NCI-H1694 (cell line): ENCODE measurements around the gene SLC10A7.

Source experiments
- DNase-seq: peaks from one replicate; lab custom pipeline; 2025; lab: John Stamatoyannopoulos, UW

The SLC10A7 gene, protein sequence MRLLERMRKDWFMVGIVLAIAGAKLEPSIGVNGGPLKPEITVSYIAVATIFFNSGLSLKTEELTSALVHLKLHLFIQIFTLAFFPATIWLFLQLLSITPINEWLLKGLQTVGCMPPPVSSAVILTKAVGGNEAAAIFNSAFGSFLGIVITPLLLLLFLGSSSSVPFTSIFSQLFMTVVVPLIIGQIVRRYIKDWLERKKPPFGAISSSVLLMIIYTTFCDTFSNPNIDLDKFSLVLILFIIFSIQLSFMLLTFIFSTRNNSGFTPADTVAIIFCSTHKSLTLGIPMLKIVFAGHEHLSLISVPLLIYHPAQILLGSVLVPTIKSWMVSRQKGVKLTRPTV

DNA sequence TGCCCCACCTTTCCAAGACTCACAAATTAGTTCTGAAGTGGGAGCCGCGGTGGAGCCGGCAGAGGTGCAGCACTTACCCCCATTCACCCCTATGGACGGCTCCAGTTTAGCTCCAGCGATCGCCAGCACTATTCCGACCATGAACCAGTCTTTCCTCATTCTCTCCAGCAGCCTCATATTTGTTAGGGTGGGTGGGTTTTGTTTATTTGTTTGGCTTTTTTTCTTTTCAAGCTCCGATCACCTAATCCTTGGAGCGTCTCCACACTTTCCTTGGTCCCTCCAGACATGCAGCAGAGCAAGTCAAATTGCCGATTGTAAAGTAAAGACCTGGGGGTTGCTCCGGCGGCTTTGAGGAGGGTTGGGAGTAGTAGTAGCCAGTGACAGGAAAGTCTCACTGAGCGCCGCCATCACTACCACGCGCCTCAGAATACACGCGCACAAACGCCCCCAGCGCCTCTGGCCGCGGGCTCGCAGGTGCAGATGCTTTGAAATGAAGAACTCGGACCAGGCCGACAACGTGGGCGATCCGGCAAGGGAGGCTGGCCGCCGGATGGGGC lies at the start of gene SLC10A7:
SLC10A7 (minus strand) TSS at position 400 of the 557 bp plus-strand sequence; CDS start at position 177, 223 bp downstream.
- peak; percentile 23 for DNase-seq

DNA sequence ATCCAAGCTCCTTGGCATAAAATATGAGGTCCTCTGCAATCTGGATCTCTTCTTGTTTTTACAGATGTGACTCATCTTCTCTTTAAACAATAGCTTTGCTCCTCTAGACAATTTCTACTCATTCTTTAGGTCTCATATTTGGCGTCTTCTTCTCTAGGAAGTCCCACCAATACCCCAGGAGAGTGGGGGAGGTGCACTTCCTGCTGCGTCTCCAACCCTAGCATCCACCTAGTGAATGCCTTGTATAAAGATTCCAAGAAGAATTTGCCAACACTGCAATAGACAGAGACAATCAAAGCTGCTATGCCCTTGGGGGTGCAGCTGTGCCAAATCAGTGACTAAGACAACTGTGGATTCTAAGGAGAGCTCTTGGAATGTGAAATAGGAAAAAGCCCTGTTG lies 45.7 kb upstream of the SLC10A7 start:
- DNase-seq = no peak

DNA sequence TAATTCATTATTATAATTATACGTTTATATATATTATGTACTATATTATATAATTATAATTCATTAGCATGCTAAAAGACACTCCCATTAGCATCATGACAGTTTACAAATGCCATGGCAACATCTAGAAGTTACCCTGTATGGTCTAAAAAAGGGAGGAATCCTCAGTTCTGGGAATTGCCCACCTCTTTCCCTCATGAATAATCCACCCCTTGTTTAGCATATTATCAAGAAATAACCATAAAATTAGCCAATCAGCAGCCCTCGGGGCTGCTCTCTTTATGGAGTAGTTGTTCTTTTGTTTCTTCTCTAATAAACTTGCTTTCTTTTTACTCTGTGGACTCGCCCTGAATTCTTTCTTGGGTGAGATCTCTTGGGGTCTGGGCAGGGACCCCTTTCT lies 42.8 kb upstream of the SLC10A7 start:
- DNase-seq = no peak

DNA sequence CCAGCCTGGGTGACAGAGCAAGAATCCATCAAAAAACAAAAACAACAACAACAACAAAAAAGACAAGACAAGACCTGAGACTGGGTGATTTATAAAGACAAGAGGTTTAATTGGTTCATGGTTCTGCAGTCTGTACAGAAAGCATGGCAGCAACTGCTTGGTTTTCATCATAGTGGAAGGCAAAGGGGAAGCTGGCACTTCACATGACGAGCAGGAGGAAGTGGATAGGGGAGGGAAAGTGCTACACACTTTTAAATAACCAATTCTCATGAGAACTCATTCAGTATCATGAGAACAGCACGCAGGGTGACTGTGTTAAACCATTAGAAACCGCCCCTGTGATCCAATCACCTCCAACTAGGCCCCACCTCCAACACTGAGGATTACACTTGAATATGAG lies 28.4 kb upstream of the SLC10A7 start:
- DNase-seq = no peak

DNA sequence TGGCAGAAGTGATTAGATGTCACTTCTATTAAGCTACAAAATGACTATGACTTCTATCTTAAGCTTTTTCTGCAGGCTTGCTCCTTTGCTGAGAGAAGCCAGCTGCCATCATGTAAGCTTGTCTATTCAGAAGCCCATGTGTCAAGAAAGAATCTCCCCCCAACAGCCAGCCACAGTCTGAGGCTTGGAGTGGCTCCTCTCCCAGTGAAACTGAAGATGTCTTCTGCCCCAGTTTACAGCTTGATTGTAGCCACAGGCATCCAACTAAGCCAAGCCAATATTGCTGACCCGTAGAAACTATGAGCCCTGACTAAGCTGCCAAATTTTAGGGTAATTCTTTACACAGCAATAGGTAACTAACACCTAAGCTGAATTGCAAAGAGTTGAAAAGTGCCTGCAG lies 26.7 kb upstream of the SLC10A7 start:
- no peak for DNase-seq

DNA sequence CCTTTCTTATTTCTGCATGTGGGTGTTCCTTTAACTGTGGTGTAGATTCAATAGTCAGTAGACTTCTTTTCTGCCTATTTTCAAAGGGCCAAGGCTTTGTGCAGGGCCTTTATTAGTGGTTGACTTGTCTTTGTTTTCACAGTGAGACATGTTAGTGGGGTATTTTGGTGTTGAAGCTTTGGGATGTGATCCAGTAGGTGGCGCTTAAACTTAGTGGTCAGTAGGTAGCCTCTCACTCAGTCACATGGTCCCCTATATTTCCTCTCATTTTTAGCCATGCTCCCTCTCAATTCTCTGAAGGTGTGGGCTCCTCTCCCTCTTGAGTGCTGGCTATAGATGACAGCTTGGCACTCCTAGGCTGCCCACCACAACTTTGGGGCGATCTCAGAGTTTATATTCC lies 23.4 kb upstream of the SLC10A7 start:
- no peak for DNase-seq

DNA sequence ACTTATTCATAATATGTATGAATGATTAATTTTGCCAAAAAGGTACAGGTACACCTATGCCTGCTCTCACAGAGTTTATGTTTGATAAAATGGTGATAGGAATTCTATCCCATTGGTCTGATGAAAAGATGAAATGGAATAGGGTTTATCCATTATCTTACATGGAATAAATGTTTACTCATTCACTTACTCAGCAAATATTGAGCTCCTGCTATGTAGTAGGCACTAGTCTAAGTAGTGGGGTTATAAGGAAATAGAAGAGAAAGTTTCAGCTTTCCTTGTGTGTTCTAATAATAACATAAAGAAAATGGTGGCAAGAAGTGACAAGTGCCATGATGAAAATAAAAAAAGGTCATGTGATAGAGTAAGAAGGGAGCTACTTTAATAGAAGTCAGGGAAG lies 12.4 kb upstream of the SLC10A7 start:
- DNase-seq = no peak

DNA sequence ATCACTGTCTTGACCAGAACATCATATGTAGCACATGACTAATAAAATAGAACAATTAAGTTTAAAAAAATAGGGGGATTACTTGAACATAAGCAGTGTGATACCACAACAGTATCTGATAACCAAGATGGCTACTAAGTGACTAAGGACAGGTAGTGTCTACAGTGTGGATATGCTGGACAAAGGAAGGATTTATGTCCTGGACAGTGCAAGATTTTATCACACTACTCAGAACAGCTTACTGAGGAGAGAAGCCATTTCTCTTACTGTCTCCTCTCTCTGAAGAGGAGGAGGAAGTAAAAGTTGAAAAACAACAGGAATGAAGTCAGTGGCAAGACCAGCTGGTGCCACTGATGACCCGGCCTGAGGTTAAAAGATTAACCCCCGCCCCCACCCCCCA lies 4.0 kb upstream of the SLC10A7 start:
- no peak for DNase-seq

DNA sequence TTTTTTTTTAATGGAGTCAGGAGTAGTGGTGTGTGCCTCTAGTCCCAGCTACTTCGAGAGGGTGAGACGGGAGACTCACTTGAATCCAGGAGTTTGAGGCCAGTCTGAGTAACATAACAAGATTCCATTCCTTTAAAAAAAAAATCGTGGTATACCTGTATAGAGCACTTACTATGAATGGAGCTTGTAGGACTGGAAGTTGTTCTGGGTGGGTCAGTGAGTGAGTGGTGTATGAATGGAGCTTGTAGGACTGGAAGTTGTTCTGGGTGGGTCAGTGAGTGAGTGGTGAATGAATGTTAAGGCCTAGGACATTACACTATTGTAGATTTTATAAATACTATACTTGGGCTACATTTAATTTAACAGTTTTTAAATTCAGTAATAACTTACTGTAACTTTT lies 2.9 kb upstream of the SLC10A7 start:
- no peak for DNase-seq

DNA sequence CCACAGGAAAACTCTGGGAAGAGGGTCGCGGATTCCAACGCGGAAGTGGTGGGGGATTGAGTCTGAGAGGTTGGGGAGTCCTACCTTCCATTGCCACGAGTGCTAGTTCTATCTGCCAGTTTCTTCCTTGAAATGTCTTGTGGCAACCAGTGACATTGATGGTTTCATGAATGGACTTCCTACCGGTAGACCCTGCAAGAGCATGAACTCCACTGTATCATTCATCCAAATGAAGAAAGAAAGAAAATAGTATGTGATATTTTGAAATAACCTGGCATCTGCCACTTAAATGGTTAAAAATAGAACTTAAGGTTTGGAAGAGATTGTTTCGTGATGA lies 1.1 kb upstream of the SLC10A7 start:
- DNase-seq = no peak

DNA sequence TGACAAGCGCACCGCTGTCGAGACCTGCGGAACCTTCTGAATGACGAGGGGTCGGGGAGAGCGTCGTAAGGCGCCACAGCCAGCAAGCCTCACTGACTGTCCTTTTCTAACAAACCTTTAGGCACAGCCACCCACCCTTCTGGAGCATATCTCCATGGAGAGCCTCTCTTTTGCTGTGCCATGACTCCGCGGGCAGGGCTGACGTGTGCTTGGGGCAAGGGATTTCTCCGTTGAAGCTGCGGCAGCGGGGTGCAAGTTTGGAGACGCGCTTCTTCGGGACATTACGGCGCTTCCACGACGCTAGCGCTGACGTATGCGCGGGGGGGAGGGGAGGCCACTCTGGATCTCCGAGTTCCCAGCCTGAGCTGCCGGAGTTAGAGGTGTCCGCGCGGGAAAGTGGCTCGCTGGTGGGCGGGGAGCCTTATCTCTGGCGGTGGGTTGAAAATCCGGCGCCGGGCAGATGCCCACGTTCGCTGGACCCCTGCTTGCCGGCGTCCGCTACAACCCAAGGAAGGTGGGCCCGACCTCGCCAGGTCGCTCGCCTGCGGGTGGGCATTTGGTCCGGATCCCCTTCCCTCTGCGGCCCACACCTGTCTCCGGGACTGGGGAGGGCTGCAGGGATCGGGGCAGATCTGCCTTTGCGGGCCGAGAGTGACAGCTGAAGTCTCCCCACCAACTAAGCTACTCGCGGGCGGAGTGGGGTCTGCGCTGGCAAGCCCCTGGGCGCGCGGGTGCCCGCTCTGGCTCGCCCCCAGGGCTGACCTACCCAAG lies 543 bp upstream of the SLC10A7 start:
- DNase-seq = peak; percentile 43

DNA sequence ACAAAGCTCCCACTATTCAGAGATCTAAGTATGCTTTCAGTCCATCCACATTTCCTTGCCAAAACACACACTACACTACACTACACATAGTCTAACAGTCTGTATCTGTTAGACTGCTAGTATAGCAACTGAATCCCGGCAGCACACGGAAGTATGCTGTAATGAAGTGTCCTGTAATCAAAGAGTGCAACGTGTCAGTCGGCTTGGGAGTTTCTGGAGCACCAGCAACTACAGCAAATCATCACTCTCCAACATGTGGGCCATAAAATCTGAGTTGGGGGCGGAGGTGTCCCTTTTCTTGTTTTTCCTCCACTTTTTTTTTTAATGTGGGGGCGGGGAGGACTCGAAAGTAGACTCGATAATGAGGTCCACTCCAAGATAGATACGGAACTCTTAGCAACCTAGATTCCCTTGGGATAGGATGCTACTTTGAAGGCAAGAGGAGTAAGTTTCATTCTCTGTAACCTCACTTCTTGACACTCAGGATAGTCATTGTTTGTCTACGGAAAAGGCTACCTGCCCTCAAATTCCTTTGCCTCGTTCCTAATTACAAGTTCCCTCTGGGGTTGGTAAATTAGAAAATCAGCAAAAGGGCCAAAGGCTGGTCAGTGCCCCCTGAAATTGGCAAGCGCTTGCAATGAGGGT lies 722 bp downstream of the SLC10A7 start:
- no peak for DNase-seq

DNA sequence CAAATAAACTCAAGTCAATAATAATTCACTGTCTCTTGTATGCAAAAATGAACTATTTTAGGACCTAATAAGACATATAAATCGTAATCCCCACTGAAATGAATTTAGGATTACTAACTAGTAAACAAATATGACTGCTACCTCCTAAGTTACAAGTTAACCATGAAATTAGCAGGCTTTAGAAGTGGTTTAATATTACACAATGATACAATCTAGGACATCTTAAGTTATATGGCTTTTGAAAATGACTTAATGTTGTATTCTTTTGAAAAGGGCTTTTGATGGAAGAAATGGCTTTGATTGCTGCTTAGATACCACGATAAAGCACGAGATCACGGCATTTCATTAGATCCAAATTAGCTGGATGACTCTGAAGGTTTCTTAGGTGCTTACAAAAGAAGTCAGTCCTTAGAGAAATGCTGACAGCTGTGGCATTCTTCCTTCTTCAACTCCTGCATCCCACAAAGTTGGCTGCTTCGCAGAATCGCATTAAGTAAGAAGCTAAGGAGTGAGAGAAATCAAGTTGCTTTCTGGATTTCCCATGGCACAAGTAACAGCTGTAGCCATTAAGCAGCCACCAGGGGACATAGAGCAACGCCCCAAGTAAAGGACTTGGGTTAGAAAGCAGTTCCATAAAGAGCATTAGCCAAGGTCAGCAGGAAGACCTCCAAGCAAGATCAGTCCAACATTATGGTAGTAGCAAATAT lies 6.9 kb downstream of the SLC10A7 start:
- DNase-seq = no peak

DNA sequence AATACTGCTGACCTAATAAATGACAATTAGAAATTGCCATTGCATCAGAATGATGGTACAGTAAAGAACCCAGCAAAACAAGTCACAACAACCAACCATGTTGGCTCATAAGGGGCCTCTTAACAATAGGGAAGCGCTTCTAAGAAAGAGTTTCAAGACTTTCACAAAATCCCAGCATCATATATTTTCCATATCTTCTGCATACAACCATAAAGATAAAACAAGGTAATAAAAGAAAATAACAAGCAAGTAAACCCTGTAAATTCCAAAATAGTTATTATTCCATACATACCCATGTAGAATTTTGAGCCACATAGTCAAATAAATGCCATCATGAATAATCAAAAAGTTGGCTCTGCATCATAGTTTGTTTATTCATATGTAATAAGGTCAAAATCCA lies 8.2 kb downstream of the SLC10A7 start:
- no peak for DNase-seq

DNA sequence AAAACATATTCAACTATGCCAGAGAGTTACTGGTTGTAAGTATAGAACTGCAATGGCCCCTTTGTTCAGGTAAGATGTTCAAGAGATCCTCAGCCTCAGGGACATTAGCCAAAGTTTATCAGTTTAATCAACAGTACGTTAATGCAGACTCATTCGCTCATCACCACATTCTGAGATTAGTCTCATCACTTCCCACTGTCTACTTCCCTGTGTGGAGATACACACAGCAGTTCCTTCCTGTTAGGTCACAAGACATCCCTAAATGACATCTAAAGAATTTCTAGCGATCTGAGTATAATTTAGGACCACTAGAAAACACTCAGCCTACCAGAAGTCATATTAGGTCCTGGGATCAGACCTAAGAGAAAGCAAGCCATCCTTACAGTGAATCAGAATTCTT lies 10.4 kb downstream of the SLC10A7 start:
- no peak for DNase-seq

DNA sequence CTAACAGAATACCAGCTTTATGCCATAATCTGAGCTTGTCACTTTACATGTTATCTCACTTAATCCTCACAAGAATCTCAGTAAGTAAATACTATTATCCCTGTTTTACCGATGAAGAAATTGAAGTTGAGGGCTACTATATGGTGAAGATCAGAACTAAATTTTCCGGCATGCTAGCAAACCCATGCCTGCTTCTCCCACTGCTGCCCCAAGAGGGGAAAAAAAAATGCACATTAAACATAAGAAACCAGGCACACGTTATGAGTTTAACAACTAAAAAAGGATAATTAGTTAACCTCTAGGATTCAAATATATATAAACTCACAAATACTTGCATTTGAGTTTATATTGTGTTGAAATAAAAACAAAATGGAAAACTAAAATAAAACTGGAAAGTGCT lies 10.8 kb downstream of the SLC10A7 start:
- DNase-seq = no peak

DNA sequence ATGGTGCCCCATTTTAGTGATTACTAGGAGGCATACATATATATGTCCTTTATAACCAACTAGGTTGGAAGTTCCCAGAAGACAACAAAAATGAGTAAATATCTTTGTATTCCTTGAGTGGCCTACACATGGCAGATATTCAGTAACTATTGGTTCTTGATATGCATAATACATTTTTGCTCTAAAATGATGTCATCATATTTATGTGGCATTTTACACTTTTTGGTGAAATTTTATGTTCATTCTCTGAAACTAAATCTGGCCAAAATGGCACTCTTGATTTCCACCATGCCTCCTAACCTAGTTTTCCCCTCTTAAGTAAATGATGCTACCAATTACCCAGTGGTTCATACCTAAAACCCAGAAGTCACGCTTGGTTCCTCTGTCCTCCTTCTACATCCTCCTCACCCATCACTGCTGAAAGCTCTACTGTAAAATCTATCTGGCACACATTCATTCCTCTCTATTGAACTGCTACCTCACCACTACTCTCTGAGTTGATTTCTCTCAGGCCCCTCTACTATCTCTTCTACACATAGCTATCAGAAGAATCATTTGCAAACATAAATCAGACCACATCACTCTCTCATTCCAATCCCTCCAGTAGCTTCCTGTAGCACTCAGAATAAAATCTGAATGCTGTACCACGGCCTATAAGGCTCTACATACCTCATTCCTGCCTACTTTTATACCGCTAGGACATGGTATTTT lies 13.4 kb downstream of the SLC10A7 start:
- DNase-seq = no peak

DNA sequence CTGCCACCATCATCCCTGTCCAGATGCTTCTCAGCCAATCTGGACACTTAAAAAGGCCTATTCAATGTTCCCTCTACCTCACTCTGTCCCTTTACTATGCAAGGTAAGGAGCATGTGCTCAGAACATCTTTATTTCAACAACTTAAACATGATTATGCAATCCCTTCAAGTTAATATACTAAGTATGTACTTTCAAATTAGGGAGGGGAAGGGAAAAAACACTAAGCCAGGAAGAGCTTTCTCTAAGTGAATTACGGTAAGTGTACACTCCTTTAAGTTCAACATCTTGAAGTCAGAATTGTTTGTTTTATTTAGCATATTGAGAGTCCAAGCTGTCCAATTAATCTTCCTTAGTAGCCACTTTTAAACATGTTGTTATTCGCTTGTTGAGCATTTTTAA lies 14.1 kb downstream of the SLC10A7 start:
- no peak for DNase-seq

DNA sequence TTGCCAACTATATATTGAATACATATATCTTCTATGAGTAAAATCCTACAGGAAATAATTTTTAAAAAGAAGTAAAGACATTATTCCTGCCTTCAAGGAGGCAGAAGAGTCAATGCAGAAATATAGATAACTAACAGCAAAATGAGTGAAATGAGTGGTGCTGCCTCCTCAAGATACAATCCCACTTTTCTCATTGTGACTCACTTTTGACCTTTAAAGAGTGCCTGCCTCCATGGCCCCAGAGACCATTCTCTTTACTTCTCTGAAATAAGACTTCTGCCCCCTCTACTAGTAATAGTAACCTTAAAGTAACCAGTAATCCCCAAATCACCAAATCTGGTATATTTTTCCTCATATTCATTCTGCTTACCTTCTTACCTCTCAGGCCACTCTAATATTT lies 15.5 kb downstream of the SLC10A7 start:
- DNase-seq = no peak

DNA sequence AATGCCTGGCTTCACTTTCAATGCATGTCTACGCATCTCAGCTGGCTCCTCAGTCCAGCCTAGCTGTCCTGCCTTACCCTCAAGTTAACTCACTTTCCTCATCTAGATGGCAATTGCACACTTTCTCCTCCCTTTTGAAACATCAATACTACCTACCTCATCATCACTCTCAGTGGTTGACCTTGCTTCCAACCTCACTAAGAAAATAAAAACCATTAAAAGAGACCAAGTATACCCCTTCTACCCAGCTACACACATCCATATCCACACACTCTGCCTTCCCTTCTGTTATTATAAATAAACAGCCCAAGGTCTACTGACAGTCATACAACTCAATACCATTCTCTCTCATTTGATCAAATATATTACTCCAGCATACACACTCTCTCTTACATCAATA lies 21.5 kb downstream of the SLC10A7 start:
- DNase-seq = no peak

DNA sequence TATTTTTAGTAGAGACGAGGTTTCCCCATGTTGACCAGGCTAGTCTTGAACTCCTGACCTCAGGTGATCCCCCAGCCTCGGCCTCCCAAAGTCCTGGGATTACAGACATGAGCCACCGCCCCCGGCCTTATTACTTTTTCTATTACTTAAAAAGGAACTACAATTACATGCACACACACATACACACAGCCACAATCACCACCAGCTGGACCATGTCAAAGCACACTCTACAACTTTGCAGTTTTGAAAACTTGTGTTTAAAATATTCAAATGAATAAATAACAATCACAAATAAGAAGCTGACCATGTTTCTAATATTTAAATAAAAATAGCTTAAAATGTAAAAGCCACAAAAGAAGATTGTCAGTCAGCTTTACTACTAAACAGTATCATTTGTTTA lies 23.4 kb downstream of the SLC10A7 start:
- DNase-seq = no peak

DNA sequence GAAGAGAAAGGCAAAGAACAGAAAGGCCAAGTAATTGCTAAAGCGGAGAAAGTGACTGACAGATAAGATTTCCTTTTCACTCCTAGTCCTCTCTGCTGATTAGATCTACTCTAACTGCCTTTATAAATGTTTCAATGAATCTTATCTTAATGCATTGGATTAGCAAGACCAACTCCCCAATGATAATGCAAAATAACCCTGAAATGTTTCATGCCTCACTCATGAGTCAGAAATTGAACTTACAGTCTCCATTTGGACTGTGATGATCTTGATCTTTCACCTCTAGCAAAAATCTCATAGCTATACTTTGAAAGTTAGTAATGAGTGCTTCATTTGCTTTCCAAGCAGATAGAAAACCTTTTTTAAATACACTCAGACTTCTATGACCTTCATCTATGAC lies 26.5 kb downstream of the SLC10A7 start:
- no peak for DNase-seq
